Measurements from ENCODE around the gene CHODL. TPM values are rescaled to one million over a fixed set of nuclear protein-coding genes. Genes with fewer than 3 reads are reported as not detected.

CHODL gene
- total RNA-seq, 1 donor from 2014 or later = 0.98 TPM

GRCh38 chr21:18251065-18251464 lies 6.4 kb downstream of the CHODL start:
- no peak for TF ChIP-seq CTCF (conservative IDR thresholded peaks at IDR 0.05)
- Mint-ChIP-seq H3K9me3 (no peaks in the 10 kb centered on the region), H3K36me3 (ENCODE audit: low read depth) (no peaks in the 10 kb centered on the region)

GRCh38 chr21:18252256-18252655 lies 7.6 kb downstream of the CHODL start:
- no peak for DNase-seq (ENCODE audit: low read depth, low spot score)
- no peak overlapping the region for H3K4me3 Mint-ChIP-seq
- H3K36me3 Mint-ChIP-seq (ENCODE audit: low read depth) = no peaks in the 10 kb centered on the region
- peaks cover 7% of the 10 kb centered on the region for H3K27me3 Mint-ChIP-seq (ENCODE audit: low read depth)
- H3K27ac Mint-ChIP-seq (ENCODE audit: unreplicated experiment) = no peak overlapping the region
- no peaks in the 10 kb centered on the region for H3K9me3 Mint-ChIP-seq
- TF ChIP-seq CTCF (conservative IDR thresholded peaks at IDR 0.05) = no peak
- H3K4me1 Mint-ChIP-seq = no peaks in the 10 kb centered on the region

More at GRCh38 chr21:18251065-18251464, 6.4 kb downstream of the CHODL start:
- no peak overlapping the region for H3K27ac Mint-ChIP-seq (ENCODE audit: unreplicated experiment)
- H3K4me1 Mint-ChIP-seq = no peaks in the 10 kb centered on the region
- peaks cover 13% of the 10 kb centered on the region for H3K27me3 Mint-ChIP-seq (ENCODE audit: low read depth)
- DNase-seq (ENCODE audit: low read depth, low spot score) = no peak
- H3K4me3 Mint-ChIP-seq = no peak overlapping the region

GRCh38 chr21:18252680-18253079 lies 8.0 kb downstream of the CHODL start:
- DNase-seq (ENCODE audit: low read depth, low spot score) = no peak
- H3K36me3 Mint-ChIP-seq (ENCODE audit: low read depth) = no peaks in the 10 kb centered on the region
- H3K4me3 Mint-ChIP-seq = no peak overlapping the region
- TF ChIP-seq CTCF (conservative IDR thresholded peaks at IDR 0.05) = no peak
- H3K9me3 Mint-ChIP-seq = no peaks in the 10 kb centered on the region
- no peak overlapping the region for H3K27ac Mint-ChIP-seq (ENCODE audit: unreplicated experiment)
- no peaks in the 10 kb centered on the region for H3K4me1 Mint-ChIP-seq
- peaks cover 4% of the 10 kb centered on the region for H3K27me3 Mint-ChIP-seq (ENCODE audit: low read depth)

GRCh38 chr21:18253221-18253620 lies 8.6 kb downstream of the CHODL start:
- no peak for DNase-seq (ENCODE audit: low read depth, low spot score)
- H3K27ac Mint-ChIP-seq (ENCODE audit: unreplicated experiment) = no peak overlapping the region

GRCh38 chr21:18253799-18254198 lies 9.2 kb downstream of the CHODL start:
- no peaks in the 10 kb centered on the region for H3K9me3 Mint-ChIP-seq
- no peak overlapping the region for H3K4me3 Mint-ChIP-seq
- no peak for DNase-seq (ENCODE audit: low read depth, low spot score)
- H3K27ac Mint-ChIP-seq (ENCODE audit: unreplicated experiment) = no peak overlapping the region
- H3K27me3 Mint-ChIP-seq (ENCODE audit: low read depth) = no peaks in the 10 kb centered on the region
- no peaks in the 10 kb centered on the region for H3K4me1 Mint-ChIP-seq
- no peak for TF ChIP-seq CTCF (conservative IDR thresholded peaks at IDR 0.05)
- no peaks in the 10 kb centered on the region for H3K36me3 Mint-ChIP-seq (ENCODE audit: low read depth)

More at GRCh38 chr21:18253221-18253620, 8.6 kb downstream of the CHODL start:
- Mint-ChIP-seq H3K4me1 (no peaks in the 10 kb centered on the region), H3K36me3 (ENCODE audit: low read depth) (no peaks in the 10 kb centered on the region), H3K4me3 (no peak overlapping the region), H3K9me3 (no peaks in the 10 kb centered on the region), H3K27me3 (ENCODE audit: low read depth) (no peaks in the 10 kb centered on the region)
- TF ChIP-seq CTCF (conservative IDR thresholded peaks at IDR 0.05) = no peak

- H3K36me3 Mint-ChIP-seq (ENCODE audit: low read depth) = no peaks in the 10 kb centered on the region
- H3K4me3 Mint-ChIP-seq = no peak overlapping the region
- H3K4me1 Mint-ChIP-seq = no peaks in the 10 kb centered on the region
- peaks cover 3% of the 10 kb centered on the region for H3K9me3 Mint-ChIP-seq
- no peak for DNase-seq (ENCODE audit: low read depth, low spot score)
- no peak overlapping the region for H3K27ac Mint-ChIP-seq (ENCODE audit: unreplicated experiment)
- no peak for TF ChIP-seq CTCF (conservative IDR thresholded peaks at IDR 0.05)
- H3K27me3 Mint-ChIP-seq (ENCODE audit: low read depth) = no peaks in the 10 kb centered on the region
These were observed 21.3 kb downstream of the CHODL start for GRCh38 chr21:18265944-18266343.

Data from neural crest cell (in vitro differentiated cells).